Dedifferentiated amniotic fluid mesenchymal stem cell (primary cell): ENCODE data around the gene HEG1.

Experiments
- DNase-seq: peaks from one replicate; pipeline ENCODE4 v3.0.0-alpha.2; 2016; ENCODE audit errors: extremely low spot score

Gene HEG1

GRCh38 chr3:125014570-125015179 is 41.1 kb downstream of the HEG1 start:
- DNase-seq = no peak

DNA sequence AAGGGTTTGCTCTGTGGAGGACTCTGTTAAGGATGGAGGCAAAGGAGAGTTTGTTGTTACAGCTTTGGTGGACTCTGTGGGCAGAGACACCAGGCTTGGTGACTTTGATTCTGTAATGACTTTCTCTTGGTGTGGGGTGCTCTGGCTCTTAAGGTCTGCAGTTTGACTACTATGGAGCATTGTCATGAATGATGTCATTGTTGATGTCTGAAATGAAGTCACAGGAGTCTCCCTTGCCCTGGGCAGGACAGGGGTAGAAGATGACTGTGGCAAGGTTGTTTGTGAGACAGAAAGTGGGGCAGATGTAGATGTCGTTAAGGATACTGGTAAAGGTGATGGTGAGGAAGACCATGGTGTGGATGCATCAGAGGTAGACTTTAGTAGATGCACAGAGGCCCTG is 42.7 kb downstream of the HEG1 start:
- DNase-seq = no peak

DNA sequence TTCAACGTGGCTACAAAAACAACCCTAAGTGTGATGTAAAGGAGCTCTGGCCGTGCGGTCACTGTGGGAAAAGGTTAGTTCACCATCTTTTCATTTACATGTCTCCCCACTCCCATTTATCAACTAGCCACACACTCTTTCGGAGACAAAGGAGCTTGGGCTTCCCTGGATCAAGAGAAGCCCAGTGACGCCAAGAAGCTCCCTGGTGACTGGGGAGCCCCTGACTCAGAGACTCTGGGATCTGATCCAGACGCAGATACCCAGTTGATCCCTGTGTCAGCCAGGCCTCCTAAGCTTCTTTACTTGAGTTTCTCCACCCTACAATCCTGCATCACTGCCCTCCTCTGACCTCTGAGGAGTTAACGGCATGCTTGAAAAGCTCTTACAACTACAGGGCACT is 43.9 kb downstream of the HEG1 start:
- no peak for DNase-seq

GRCh38 chr3:125010393-125010792 is 45.4 kb downstream of the HEG1 start:
- DNase-seq = no peak

GRCh38 chr3:125008766-125009165 is 47.0 kb downstream of the HEG1 start:
- no peak for DNase-seq

GRCh38 chr3:125006291-125006731 is 49.5 kb downstream of the HEG1 start:
- DNase-seq = no peak

GRCh38 chr3:125005676-125006075 is 50.1 kb downstream of the HEG1 start:
- DNase-seq = no peak

DNA sequence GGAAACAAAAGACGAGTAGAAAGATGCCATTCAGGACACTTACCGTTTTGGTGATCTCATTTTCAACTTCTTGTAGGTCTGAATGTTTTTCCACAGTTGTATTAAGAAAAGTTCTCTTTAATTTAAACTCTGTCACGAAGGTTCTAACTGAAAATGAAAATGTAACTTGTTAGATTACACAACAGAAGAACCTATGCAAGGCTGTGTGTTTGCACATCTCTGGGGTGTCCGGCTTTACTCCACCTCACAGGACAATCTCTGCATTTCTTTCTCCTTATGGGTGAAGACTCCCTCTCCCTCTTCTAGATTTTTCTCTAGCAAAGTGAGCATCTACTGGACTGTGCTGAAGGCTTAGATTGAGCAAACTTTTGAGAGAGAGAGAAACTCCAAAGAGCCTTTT is 50.6 kb downstream of the HEG1 start:
- no peak for DNase-seq

DNA sequence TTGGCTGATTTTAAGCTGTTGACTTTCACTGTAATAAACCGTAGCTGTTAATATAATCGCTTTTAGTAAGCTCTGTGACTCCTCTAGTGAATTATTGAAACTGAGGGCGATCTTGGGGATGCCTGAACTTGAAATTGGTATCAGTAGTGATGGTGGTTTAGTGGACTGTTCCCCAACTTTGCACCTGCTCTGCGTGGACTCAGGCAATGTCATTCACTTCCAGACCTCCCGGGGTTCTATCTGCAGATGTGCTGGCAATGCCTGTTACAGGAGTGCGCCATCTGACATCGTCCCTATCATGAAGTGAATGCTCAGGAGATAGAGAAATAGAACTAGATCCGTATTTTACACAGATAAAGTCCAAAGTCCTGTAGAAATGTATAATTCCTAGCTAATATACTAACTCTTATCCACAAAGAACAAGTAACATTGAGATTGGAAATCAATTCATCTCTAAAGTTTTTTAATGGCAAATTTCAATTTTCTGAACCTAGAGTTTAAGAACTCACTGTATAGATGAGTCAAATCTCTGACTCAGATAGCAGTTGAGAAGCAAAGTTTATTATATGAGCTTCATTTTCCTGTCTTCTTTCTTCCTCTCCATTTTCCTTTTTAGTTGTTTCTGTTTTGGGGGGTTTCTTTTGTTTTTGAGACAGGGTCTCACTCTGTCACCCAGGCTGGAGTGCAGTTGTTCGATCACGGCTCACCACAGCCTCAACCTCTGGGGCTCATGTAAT is 51.8 kb downstream of the HEG1 start:
- no peak for DNase-seq

- DNase-seq = no peak
Observed at GRCh38 chr3:125003369-125003853, 52.4 kb downstream of the HEG1 start.

DNA sequence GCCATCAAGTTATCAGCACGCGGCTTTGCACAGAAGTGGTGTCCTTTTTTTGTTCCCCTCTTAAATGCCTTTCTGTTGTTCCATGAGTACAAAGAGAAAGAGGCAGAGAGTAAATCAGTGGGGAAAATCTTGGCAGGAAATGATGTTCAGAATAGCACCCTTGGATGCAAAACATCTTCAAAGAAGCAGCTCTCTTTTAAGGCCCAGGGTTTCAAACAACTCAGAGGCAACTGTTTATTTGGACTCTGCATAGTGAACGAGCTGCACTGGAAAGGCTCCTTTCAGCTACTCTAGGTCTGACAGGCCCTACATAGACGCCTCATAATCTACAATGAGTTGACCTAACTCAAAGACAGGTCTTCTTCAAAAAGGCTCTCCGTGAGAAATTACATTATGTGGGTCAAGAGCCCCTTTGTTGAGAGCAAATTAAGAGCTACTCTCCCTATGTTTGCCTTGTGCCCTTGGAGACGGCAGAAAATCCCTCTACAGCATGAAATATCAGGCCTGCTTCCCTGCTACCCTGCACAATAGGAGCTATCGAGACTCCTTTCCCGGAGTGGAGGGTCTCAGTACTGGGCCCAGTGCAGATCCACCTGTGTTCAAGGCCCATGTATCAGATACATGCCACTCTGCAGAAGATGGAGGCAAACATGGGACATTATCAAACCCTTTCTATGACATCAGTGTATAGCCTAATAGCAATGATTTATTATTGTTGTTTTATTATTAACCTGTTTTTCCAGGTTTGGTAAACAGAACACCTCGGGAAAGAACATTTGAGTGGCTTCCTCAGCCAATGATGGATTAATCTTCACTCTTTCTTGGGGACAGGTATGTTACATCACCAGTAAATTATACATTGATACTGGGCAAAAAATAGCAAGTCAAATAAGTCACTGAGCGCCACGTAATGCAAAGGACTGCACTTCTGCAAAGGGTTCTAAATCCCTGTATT is 53.1 kb downstream of the HEG1 start:
- DNase-seq = no peak

GRCh38 chr3:125001557-125002413 is 54.0 kb downstream of the HEG1 start:
- no peak for DNase-seq

DNA sequence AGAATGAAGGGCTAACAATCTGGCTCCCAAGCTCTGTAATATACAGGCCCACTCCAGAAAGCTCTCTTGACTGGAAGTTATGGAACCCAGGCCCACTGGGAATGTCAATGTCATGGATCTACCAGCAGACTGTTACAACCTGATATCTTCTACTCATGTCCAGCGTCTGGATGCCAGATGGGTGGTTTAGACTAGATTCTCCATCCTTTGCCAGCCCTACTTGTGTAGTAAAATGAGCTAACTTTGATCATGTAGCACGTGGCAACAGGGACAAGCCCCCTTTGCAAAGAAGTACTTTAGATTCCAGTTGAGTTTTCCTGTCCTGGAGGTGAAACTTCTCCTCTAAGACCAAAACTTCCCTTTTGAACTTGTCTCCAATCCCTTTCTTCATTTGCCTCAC is 55.1 kb downstream of the HEG1 start:
- no peak for DNase-seq

- DNase-seq = no peak
Observed at GRCh38 chr3:124999897-125000435, 55.8 kb downstream of the HEG1 start.

- DNase-seq = no peak
Observed at GRCh38 chr3:124999317-124999716, 56.5 kb downstream of the HEG1 start.

GRCh38 chr3:124998247-124998630 is 57.6 kb downstream of the HEG1 start:
- no peak for DNase-seq

GRCh38 chr3:124997303-124998246 is 58.2 kb downstream of the HEG1 start:
- DNase-seq = no peak

GRCh38 chr3:124995460-124995994 is 60.3 kb downstream of the HEG1 start:
- peak; percentile 15 for DNase-seq

DNA sequence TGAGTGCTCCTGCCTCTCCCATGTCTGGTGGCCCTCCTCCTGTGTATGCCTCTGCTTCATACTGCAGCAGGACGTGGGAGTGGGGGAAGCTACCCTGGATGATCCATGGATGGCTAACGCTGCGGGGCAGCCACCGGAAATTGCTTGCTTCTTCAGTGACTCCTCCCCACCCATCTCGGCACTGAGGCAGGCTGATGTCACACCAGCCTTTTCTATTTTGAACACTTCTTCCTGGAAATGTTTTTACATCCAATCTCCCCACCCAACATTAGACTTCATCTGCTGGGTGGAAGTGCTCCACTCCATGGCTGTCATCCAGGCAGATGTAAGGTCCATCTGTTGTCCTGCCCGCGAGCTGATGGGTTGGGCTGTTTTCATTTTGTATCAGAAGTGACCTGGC is 62.3 kb downstream of the HEG1 start:
- no peak for DNase-seq

DNA sequence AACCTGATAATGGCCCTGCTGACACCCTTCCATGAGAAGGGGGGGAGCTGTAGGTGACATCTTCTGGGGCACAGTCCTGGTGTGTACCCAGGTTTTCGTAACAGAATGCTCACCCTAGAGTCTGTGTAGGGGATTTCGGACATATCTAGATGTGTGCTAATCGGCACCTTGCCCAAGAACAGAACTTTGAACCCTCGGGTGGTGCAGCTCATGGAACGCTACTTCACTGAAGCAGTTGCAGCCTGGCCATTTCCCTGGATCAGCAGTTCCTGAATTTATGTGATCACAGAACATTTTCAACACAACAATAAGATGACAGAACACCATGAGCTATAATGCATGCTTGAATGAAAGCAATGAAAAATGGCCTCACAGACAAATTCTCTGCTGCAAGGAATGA is 63.8 kb downstream of the HEG1 start:
- no peak for DNase-seq
